NCI-H146 treated with DMSO at 0.1 percent for 48 hours (cell line): ENCODE results near the gene ABHD17B.
"Not testable (repeated sequence)": the region's sequence is repeated elsewhere in the genome, so short reads cannot be mapped to it uniquely, and the experiment has no call there.

Source experiments
- DNase-seq: peaks from one replicate; lab custom pipeline; 2025; ENCODE audit not compliant: unreplicated experiment; lab: John Stamatoyannopoulos, UW

The ABHD17B gene

DNA sequence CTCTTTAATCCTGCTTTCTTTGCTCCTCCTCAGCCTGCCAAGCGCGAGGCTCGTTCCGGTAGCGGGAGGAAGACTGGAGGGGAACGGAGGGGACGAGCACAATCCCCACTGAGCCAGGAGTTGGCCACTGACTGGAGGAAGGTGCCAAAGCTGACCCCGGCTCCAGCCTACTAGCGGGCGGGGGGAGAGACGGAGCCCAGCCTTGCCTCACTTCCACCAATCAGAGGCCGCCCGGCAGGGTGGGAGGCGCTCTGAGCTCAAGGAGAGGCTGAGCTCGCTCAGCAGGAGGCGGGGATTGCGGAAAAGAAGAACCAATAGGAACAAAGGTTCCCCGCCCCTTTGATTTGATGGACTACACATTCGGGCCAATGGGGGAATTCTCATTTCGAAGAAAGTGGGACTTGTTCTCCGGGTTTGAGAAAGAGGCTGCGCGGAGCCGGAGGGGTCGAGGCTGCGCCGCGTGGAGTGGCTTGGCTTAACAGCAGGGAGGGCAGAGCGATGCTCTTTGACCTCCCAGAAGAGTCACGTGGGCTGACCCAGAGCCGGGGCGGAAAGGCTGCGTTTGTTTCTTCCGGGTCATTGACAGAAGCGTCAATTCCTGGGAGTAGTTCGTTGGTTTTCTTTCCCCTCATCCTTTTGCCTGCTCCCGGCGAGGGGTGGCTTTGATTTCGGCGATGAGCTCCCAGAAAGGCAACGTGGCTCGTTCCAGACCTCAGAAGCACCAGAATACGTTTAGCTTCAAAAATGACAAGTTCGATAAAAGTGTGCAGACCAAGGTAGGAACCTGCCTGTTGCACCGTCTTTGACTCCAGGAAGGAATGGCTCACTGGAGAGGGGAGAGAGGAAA, at the start of gene ABHD17B, which contains the start of gene C9orf85:
TSS of gene ABHD17B (minus strand) at position 133 of the 847 bp plus-strand sequence. CDS start 36,113 bp downstream, outside the sequence.
TSS of gene C9orf85 (plus strand) at position 579 of the 847 bp plus-strand sequence. CDS start at position 675, 96 bp downstream.
- DNase-seq: peak; percentile 94

DNA sequence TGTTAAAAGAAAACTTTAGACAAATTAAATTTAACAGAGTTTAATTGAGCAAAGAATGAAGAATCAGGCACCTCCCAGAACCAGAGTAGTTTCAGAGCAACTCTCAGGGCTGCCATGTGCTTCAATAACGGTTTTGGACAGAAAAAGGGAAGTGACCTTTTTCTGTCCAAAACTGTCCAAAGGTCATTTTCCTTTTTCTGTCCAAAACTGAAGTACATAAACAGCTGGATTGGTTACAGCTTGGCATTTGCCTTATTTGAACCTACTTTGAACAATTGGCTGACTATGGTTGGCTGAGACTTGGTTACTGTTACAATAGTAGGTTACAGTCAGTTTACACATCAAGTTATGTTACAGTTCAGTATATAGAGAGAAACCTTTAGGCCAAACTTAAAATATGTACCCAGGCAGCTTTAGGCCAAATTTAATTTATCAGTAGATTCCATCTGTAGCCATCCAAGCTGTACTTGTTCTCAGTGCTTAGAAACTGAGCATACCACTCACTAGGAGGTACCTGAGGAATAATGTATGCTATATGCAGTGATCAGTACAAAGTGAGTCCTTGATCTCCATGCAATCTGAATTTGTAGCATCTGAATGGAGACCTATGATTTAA, 44.4 kb upstream of the ABHD17B start:
- DNase-seq: no peak

DNA sequence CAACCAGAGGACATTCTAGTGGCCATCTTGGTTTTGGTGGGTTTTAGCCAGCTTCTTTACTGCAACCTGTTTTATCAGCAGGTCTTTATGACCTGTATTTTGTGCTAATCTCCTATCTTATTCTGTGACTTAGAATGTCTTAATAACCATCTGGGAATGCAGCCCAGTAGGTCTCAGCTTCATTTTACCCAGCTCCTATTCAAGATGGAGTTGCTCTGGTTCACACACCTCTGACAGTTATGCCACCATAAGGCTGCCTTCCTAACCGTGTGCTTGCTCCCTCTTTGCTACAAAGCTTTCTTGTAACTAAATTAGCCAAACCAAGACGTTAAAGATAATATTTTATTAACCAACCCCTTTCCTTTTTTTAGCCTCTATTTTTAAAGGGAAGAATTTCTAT, 43.7 kb upstream of the ABHD17B start:
- DNase-seq: not testable (repeated sequence)

DNA sequence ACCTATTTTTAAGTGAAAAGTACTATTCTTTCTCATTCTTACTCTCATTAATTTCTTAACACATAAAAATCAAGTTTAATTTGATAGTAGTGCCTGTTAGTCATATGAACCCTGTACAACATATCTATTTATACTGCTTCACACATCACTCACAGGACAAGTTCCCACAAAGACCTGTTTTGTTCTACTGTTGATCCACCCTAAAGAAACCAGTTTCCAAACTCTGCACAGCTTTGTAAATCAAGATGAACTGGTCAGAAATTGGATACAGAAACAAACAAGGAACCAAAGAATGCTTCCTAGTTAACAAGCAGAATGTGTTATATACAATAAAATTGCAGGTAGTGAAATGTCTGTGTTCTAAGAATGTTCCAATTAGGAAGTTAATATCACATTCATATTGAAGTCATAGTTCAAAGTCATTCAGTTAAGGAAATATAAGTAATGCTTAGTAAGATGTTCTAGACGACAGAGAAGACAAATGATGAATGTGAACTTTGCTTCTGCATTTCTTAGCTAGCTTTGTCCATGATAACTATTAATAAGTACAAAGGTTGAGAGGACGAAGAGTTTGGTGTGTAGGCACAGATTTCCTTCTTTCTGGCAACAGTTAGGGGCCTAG, 33.9 kb upstream of the ABHD17B start:
- DNase-seq: no peak

DNA sequence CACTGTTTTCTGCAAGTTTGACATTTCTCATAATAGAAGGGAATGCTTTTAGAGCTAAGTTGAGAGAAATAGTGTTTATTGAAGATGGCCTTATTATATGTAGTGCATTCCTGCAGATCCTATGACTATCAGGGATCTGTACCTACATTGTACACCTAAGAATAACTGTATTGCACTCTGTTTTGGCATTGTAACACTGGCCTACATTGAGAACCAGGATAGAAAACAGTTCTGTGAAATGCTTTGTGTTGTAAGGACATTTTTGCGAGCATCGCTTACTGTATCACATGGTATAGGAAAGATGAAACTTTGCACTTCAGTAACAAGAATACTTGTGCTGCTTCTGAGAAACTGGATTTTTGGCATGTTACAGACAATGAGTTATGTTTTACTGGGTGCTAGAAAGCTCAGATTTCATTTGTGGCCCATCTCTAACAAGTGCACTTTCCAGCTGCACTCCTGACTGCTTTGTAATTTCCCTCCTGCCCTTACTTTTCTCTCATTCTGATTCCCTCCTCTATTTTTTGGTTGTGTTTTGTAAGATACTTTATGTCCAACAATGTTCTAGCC, 31.1 kb upstream of the ABHD17B start:
- no peak for DNase-seq

DNA sequence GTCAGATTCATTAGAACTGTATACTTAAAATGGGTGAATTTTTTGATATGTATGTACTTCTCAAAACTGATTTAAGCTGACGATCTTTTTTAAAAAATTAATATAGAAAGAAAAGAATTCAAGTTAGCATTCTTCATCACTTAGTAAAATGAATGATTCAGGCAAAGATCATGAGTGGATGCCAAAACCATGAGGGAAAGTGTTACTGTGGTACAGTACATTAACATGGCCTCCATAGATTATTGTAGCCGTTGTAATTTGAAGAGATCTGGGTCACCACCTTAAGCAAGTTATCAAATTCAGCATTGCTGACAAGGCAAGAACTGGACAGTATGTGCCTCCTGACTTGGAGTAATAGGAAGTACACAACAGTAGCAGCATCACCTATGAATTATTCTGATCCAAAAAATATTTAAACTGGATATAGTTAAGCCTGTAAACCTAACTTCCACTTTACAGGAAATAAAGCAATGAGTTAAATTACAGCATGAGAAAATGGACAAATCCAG, 30.1 kb upstream of the ABHD17B start:
- DNase-seq: no peak

DNA sequence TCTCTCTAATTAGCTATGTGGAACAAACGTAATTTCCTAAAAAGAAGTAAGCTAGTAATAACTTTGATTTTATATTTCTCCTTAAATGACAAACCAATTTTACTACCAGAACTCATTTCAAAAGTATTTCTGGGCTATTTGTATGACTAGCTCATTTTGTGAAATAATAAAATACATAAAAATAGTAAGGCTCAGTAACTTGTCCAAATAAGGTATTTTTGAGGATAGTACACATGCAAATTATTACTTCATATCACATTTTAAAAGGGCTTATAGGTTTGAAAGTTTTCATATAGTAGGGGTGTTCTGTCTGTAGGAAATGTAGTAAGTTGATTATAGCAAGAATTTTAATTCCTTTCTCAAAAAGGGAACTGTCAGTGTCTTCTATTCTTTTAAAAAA, 26.9 kb upstream of the ABHD17B start:
- no peak for DNase-seq

DNA sequence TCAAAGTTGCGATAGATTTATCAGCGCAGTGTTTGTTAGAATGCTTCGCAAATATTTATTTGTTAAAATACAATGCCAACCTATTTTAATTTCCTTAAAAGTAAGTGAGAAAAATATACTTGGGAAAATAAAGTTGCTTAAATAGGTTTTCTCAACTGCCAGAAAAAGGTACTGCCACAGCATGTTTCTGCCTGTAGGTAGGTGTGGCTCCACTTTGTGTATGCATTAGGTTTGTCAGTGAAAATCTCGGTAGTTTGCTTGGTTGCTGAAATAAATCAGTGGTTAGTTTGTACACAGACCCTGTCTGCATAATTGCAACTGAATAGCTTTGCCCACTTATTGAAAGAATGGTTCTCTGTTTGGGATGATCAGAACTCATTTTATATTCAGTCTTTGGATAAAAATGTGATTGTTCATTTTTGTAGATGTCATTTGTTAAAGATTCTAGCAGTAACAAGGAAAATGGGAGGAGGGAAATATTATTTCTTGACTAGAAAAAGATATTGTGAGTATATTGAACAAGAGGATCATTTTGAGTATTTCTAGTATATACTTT, 26.2 kb upstream of the ABHD17B start:
- no peak for DNase-seq

DNA sequence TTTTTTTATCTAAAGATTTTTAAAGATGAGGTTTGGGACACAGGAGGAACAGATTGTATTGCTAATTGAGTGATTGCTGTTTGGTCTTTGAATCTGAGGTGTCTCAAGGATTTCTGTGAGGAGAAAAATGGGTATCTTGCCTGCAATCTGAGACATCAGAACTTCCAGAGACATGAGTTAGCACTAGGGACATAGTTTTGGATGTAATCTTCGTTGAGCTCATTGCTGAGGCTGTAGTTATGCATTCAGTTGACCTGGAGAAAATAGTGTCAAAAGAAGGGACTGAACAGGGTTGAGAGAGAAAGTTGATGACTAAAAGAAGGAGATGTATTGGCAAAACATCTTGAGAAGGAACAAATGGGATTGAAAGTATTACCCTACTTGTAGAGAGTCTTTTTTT, 25.1 kb upstream of the ABHD17B start:
- no peak for DNase-seq

DNA sequence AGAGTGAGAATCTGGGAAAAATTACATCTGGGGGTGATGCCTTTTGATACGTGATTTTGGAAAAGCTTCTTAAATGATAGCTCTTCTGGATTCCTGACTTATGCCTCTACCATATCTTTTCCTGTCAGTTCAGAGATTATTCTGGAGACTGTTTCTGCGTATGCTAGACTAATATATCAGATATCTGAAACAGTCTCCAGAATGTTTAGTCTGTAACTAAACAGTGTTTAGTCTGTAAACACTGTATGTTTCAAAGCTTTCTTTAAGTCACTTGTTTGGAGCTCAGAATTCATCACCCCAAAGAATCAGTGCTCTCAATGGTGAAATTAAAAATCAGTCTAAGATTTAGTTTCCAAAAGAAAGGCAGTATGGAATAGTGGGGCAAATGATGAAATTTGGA, 20.2 kb upstream of the ABHD17B start:
- DNase-seq: no peak

DNA sequence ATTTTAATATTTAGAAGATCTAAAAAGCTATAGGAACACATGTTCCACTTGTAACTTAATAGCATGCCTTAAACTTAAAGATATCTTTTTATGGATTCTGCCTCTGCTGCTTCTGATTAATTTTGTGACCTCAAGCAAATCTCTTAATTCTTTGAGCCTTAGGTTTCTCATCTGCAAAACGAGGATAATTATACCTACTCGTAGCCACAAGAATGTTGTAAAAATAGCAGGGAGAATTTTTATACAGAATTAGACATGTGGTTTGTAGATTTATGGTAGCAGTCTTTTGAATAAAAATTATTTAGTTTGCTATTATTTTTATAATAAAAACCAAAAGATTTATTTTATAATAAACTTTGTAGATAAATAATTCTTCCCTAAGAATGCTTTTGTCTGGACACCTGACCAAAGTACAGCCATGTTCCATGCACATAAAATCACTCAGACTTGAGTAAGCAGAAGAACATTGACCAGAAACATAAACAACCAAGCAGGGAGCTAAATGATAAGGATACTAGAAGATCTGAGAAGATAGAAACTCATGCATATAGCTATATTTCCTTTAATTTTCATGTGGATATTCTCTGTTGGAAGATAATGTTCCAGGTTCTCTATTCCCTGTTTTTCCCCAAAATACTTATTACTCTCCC, 18.9 kb upstream of the ABHD17B start:
- no peak for DNase-seq

DNA sequence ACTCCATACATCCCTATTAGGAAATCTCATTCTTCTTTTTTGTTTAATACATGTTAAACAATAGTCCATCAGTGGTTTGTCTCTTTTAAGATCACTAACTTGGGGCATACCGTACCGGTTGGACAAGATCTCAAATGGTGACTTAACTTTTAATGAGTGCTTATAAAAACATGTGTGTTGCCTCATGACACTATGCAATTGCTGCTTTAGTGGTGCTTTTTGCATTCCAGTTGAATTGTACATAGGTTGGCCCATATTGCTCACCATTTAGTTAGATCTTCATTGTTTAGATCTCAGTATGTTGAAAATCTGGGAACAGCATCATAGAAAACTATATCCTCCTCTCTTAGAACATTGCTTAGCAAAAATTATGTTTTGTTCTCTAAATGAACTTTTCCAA, 18.2 kb upstream of the ABHD17B start:
- no peak for DNase-seq

DNA sequence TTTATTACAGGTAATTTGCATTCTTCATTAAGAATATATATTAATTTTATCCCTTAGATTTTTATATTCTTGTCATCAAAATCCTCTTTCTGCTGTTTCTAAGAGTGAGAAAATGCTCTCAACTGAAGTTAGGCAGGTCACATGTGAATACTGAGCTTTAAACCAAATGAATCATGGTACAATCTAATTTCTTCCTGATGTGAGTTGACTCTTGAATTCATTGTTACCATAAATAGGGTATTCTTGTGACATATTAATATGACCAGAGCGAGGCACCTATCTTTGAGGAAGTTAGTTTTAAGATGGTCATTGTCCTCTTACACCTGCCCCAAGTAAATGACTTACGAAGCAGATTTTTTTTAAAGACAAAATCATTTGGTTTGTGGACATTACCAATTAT, 17.8 kb upstream of the ABHD17B start:
- no peak for DNase-seq

DNA sequence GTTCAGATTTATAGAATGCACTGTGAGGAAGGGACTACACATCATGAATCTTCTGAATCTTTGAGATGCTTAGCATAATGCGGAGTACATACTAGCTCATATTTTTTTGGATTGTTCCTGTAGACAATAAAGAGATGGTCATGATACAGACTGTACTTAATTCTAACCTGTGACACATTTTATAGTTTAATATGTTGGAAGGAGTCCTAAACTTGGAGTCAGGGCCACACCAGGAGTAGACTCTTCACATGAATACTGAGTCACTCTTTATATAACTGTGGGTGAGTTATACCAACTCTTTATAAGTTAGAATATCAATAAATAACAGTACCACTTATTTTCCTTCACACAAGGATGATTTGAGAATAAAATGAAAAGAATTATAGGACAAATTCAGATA, 17.4 kb upstream of the ABHD17B start:
- DNase-seq: no peak

DNA sequence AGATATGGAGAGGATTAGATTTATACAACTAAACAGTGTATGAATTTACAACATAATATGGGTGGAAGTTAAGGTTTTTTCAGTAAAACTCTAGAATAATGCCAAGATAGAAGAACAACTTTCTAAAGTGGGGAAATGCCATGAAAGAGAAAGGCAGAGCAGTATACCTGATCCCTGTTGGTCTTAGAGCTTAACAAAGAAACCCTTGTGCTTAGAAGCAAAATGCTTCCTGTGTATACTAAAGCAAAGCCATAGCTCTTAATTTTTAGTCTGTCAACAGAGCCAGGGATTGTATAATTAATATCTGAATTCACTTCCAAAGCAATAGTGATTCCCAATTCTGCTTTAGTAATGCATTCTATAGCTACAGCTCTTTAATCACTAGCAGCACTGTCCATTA, 14.8 kb upstream of the ABHD17B start:
- DNase-seq: no peak

DNA sequence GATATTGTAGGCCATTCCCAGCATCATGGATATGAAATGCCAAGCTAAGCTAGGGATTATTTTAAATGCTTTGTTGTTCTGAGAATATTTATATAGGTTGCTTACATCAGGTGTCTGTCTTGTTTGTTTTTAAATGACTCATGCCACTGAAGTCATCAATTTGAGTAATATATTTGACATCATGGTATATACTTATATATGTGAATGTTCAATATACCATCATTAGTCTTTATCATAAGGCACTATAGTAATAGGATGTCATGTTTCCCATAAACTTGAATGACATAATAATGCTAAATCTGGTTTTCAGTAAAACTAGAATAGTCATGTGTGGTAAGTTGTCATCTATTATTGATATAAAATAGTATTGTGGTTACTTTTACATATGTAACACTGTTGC, 13.6 kb upstream of the ABHD17B start:
- no peak for DNase-seq

DNA sequence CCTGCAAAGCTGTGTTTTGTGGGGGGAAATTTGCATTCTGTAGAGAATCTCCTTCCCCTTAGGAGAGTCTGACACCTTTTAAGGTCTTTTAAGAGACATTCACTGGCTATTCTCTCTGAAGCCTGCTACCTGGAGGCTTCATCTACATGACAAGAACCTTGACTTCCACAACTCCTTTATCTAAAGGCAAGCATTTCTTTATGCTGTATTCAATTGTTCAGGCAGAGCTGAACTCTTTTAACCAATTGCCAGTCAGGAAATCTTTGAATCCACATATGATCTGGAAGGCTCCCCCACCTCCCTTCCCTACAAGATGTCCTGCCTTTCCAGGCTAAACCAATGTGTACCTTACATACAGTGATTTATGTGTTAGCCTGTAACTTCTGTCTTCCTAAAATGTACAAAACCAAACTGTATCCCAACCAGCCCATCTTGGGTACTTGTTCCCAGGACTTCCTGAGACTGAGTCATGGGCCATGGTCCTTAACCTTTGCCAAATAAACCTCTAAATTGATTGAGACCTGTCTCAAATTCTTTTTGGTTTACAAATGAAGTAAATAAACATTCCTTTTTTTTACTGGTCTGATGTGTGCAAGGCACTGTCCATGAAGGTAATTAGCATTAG, 10.3 kb upstream of the ABHD17B start:
- no peak for DNase-seq

DNA sequence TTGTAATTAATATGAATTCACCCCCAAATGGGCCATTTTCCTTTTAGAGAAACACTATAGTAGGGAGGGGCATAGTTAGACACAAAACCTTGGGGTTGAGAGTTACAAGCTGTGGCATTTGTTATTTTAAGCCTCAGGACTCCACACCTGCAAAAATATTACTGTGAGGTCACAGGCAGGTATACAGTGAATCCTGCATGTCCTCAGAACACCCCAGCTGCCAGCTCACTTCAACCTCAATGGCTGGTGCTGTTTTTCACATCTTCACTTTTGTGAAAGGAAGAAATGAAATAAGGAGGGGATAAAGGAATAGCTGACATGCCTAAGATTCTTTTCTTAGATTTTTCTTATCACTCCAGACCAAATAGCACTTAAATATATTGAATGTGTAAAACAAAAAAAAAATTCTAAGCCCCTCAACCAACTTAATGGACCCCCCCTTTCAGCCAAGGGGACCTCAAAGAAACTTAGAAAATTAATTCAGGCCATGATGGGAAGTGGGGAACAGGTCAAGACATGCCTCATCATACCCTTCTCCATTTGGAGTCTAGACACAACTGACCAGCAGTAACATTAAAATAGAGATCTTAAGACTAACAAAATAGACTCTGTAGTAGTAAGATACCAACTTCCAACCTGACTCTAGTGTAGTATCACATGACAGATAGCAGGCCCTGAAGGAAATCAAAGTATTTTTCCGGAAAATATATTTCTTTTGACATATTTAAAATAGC, 9.6 kb upstream of the ABHD17B start:
- no peak for DNase-seq

DNA sequence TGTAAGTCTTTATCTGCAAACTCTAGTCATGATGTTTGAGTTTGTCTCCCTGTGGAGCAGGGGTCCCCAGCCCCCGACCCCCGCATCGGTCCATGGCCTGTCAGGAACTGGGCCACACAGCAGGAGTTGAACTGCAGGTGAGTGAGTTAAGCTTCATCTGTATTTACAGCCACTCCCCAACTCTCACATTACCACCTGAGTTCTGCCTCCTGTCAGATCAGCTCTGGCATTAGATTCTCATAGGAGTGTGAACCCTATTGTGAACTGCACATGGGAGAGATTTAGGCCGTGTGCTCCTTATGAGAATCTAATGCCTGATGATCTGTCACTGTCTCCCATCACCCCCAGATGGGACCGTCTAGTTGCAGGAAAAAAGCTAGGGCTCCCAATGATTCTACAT, 7.4 kb upstream of the ABHD17B start:
- no peak for DNase-seq
